HepG2 (cell line): Measurements from ENCODE around the gene CHTF8. TPM values are rescaled to one million over a fixed set of nuclear protein-coding genes. Genes with fewer than 3 reads are reported as not detected.

Source experiments
- ATF3 ChIP-seq: sonication (generic); formaldehyde crosslinking; IDR thresholded peaks from 2 replicates; pipeline ENCODE4 v1.4.0; 2020; ENCODE audit warnings: missing genetic modification reagents
- CSRNP1 ChIP-seq: sonication (generic); formaldehyde crosslinking; IDR thresholded peaks from 2 replicates; pipeline ENCODE4 v1.8.1; 2023; ENCODE audit warnings: mild to moderate bottlenecking, missing genetic modification reagents
- EEA1 ChIP-seq: sonication (generic); formaldehyde crosslinking; IDR thresholded peaks from 2 replicates; pipeline ENCODE4 v1.5.1; 2020; ENCODE audit warnings: mild to moderate bottlenecking, missing genetic modification reagents, borderline replicate concordance
- ETV5 ChIP-seq: IDR thresholded peaks from 2 replicates; pipeline ENCODE4 v1.6.1; 2018; ENCODE audit warnings: missing biosample characterization, missing genetic modification reagents, inconsistent platforms, borderline replicate concordance
- HMGXB4 ChIP-seq, 2 experiments: sonication (generic) in 1 of 2; formaldehyde crosslinking in 1 of 2; IDR thresholded peaks; 2 replicates each; pipeline versions ENCODE4 v1.4.0 to v1.6.1; 2018 to 2020; ENCODE audit warnings: missing genetic modification reagents in 2 of 2, borderline replicate concordance in 1 of 2, low read depth in 1 of 2, mild to moderate bottlenecking in 1 of 2, missing biosample characterization in 1 of 2
- HOXA9 ChIP-seq: sonication (generic); formaldehyde crosslinking; IDR thresholded peaks from 2 replicates; pipeline ENCODE4 v1.8.1; 2022; ENCODE audit warnings: missing genetic modification reagents, mild to moderate bottlenecking, moderate library complexity, borderline replicate concordance
- KDM4B ChIP-seq: sonication (generic); formaldehyde crosslinking; IDR thresholded peaks from 2 replicates; pipeline ENCODE4 v1.4.0; 2020; ENCODE audit warnings: missing genetic modification reagents
- MED13 ChIP-seq: sonication (generic); formaldehyde crosslinking; IDR thresholded peaks from 2 replicates; pipeline ENCODE4 v1.5.0; 2020; ENCODE audit warnings: missing genetic modification reagents
- MTF1 ChIP-seq: sonication (generic); formaldehyde crosslinking; IDR thresholded peaks from 2 replicates; pipeline ENCODE4 v1.5.0; 2020; ENCODE audit warnings: missing genetic modification reagents
- MXD4 ChIP-seq: IDR thresholded peaks from 2 replicates; pipeline ENCODE4 v1.6.1; 2016; ENCODE audit warnings: mild to moderate bottlenecking, missing biosample characterization, missing genetic modification reagents
- NFYC ChIP-seq: IDR thresholded peaks from 2 replicates; pipeline ENCODE4 v1.6.1; 2016; ENCODE audit warnings: missing genetic modification reagents, missing compliant biosample characterization
- NONO ChIP-seq, 2 experiments: fragments of 450-650 bp in 1 of 2; sonication (generic) in 1 of 2; formaldehyde crosslinking in 1 of 2; IDR thresholded peaks in 1 of 2; conservative IDR thresholded peaks in 1 of 2; 2 replicates each; pipeline versions ENCODE4 v1.6.1 to v1.8.0; 2017 to 2022; ENCODE audit warnings: mild to moderate bottlenecking in 1 of 2, missing genetic modification reagents in 1 of 2, moderate library complexity in 1 of 2
- PHF21A ChIP-seq: sonication (generic); formaldehyde crosslinking; IDR thresholded peaks from 2 replicates; pipeline ENCODE4 v1.5.0; 2020; ENCODE audit warnings: mild to moderate bottlenecking, missing genetic modification reagents
- RBFOX2 ChIP-seq: fragments of 200-400 bp; formaldehyde crosslinking; IDR thresholded peaks from 2 replicates; pipeline ENCODE4 v1.6.1; 2017; ENCODE audit warnings: low read depth, mild to moderate bottlenecking, low read length
- RBM22 ChIP-seq: fragments of 200-400 bp; formaldehyde crosslinking; optimal IDR thresholded peaks from 2 replicates; pipeline ENCODE3; 2017; ENCODE audit warnings: mild to moderate bottlenecking, low read length, moderate library complexity
- RNF2 ChIP-seq: fragments of 450-650 bp; conservative IDR thresholded peaks from 2 replicates; pipeline ENCODE4 v1.6.1; 2016; ENCODE audit warnings: low read depth
- SAFB2 ChIP-seq: sonication (generic); formaldehyde crosslinking; IDR thresholded peaks from 2 replicates; pipeline ENCODE4 v1.5.1; 2020; ENCODE audit warnings: missing genetic modification reagents, low read depth, mild to moderate bottlenecking, borderline replicate concordance
- SRSF9 ChIP-seq: fragments of 200-400 bp; formaldehyde crosslinking; IDR thresholded peaks from 2 replicates; pipeline ENCODE4 v1.6.1; 2018; ENCODE audit warnings: borderline replicate concordance, mild to moderate bottlenecking, low read depth, low read length; ENCODE audit not compliant: insufficient read depth, poor library complexity, severe bottlenecking
- SYNCRIP ChIP-seq: fragments of 200-400 bp; formaldehyde crosslinking; IDR thresholded peaks from 2 replicates; pipeline ENCODE4 v1.6.1; 2018; ENCODE audit warnings: mild to moderate bottlenecking, low read depth, low read length; ENCODE audit not compliant: insufficient read depth
- ZC3H4 ChIP-seq: sonication (generic); formaldehyde crosslinking; IDR thresholded peaks from 2 replicates; pipeline ENCODE4 v1.4.0; 2020; ENCODE audit warnings: missing genetic modification reagents, borderline replicate concordance
- ZFP1 ChIP-seq: IDR thresholded peaks from 2 replicates; pipeline ENCODE4 v1.6.1; 2016
- ZNF496 ChIP-seq: sonication (generic); formaldehyde crosslinking; IDR thresholded peaks from 2 replicates; pipeline ENCODE4 v1.8.1; 2023; ENCODE audit warnings: mild to moderate bottlenecking, moderate library complexity, missing genetic modification reagents; ENCODE audit not compliant: insufficient replicate concordance
- ZNF501 ChIP-seq: sonication (generic); formaldehyde crosslinking; IDR thresholded peaks from 2 replicates; pipeline ENCODE4 v1.5.1; 2020; ENCODE audit warnings: mild to moderate bottlenecking, moderate library complexity, missing genetic modification reagents
- ZNF558 ChIP-seq: sonication (generic); formaldehyde crosslinking; IDR thresholded peaks from 2 replicates; pipeline ENCODE4 v1.9.0; 2022; ENCODE audit warnings: mild to moderate bottlenecking, missing genetic modification reagents, borderline replicate concordance
- ZNF607 ChIP-seq: sonication (generic); formaldehyde crosslinking; IDR thresholded peaks from 2 replicates; pipeline ENCODE4 v1.5.1; 2020; ENCODE audit warnings: missing genetic modification reagents, mild to moderate bottlenecking, borderline replicate concordance
- ZNF616 ChIP-seq: sonication (generic); formaldehyde crosslinking; IDR thresholded peaks from 2 replicates; pipeline ENCODE4 v1.5.0; 2020; ENCODE audit warnings: low read depth, mild to moderate bottlenecking, missing genetic modification reagents
- polyA plus RNA-seq, 8 experiments: library from polyadenylated mRNA; depleted of rRNA in 3 of 8; stranded (reverse) in 7 of 8; unstranded in 1 of 8; fragments of >200 nt; fragmentation: Illumina TruSeq in 4 of 8; extraction: Trizol in 4 of 8; gene quantifications; 2 replicates each; pipeline versions ENCODE4 v1.2.1 to v1.2.3, GENCODE V29; 2011 to 2016; ENCODE audit warnings: low read depth in 4 of 8, missing spikeins in 1 of 8, mixed read lengths in 1 of 8; ENCODE audit not compliant: insufficient read depth in 1 of 8
- total RNA-seq, 5 experiments: library from RNA; depleted of rRNA; stranded (reverse); fragments of >200 nt; fragmentation: Illumina TruSeq; extraction: Trizol; gene quantifications; 2 replicates each; pipeline ENCODE4 v1.2.3, GENCODE V29; 2016; ENCODE audit warnings: low read depth in 1 of 5

Gene CHTF8
- total and polyA plus RNA-seq, 2 of the 13 experiments (the other 11 are each of a cell fraction or from before 2014, with no cell fraction given), result 37.2 to 67.5 TPM

GRCh38 chr16:69089091-69089910 lies 43.1 kb downstream of the CHTF8 start (continued):
- no peak for TF ChIP-seq SAFB2 (CRISPR knock-in tag)
- peak; percentile 57 for TF ChIP-seq ZNF501
- TF ChIP-seq SYNCRIP, result no peak
- no peak for TF ChIP-seq ZC3H4 (CRISPR knock-in tag)
- TF ChIP-seq SRSF9, result no peak
- peak; percentile 54; the same call in 1 of the 2 replicates for TF ChIP-seq PHF21A (CRISPR knock-in tag)
- TF ChIP-seq ZFP1 (CRISPR knock-in tag), result no peak
- TF ChIP-seq ATF3, result 0 out of 2 replicates have a peak, but pooled peaks have one; percentile 7
- TF ChIP-seq NONO (IDR thresholded peaks at IDR 0.05), result no peak
- TF ChIP-seq NONO (CRISPR knock-in tag; conservative IDR thresholded peaks at IDR 0.05), result peak; percentile 78
- TF ChIP-seq RNF2, result 0 out of 2 replicates have a peak, but pooled peaks have one; percentile 24
- no peak for TF ChIP-seq ZNF607
- no peak for TF ChIP-seq MED13 (CRISPR knock-in tag)
- 0 out of 2 replicates have a peak, but pooled peaks have one; percentile 15 for TF ChIP-seq KDM4B (CRISPR knock-in tag)
- TF ChIP-seq ZNF558, result no peak
- TF ChIP-seq ETV5 (CRISPR knock-in tag), result no peak
- no peak for TF ChIP-seq RBFOX2
- 0 out of 2 replicates have a peak, but pooled peaks have one; percentile 24 for TF ChIP-seq NFYC
- no peak for TF ChIP-seq ZNF496
- no peak for TF ChIP-seq RBM22
- TF ChIP-seq HMGXB4 (CRISPR knock-in tag; IDR thresholded peaks at IDR 0.05; ENCODE audit: borderline replicate concordance in 1 of 2, low read depth in 1 of 2), result peak in 1 of 2 experiments; percentile 26; a peak in 2 of 4 replicates
- peak; percentile 79 for TF ChIP-seq CSRNP1 (CRISPR knock-in tag)
- TF ChIP-seq HOXA9, result peak; percentile 76; the same call in 1 of the 2 replicates
- no peak for TF ChIP-seq MXD4 (CRISPR knock-in tag)
- no peak for TF ChIP-seq MTF1 (CRISPR knock-in tag)
- no peak for TF ChIP-seq EEA1 (CRISPR knock-in tag)
- 0 out of 2 replicates have a peak, but pooled peaks have one; percentile 59 for TF ChIP-seq ZNF616
